Gastrocnemius medialis (tissue), 4 donors: ENCODE results near the gene CLDN20.

Experiments used
- POLR2A ChIP-seq, 2 donors: fragments of 450-650 bp; IDR thresholded peaks; one replicate each; pipeline ENCODE4 v1.6.1; 2017; ENCODE audit warnings: antibody characterized with exemption in 2 of 2, mild to moderate bottlenecking in 2 of 2, moderate library complexity in 2 of 2
- TF ChIP-seq, protein P1 (sequence below), 5 experiments: fragments of 450-650 bp in 3 of 5; fragments of 200-600 bp in 2 of 5; sonication (generic) in 2 of 5; IDR thresholded peaks in 4 of 5; conservative IDR thresholded peaks in 1 of 5; 1 replicate in 4 of 5; 2 replicates in 1 of 5; pipeline ENCODE4 v1.5.1; 2016 to 2019; ENCODE audit warnings: antibody characterized with exemption in 5 of 5, mild to moderate bottlenecking in 3 of 5, moderate library complexity in 3 of 5

DNA sequence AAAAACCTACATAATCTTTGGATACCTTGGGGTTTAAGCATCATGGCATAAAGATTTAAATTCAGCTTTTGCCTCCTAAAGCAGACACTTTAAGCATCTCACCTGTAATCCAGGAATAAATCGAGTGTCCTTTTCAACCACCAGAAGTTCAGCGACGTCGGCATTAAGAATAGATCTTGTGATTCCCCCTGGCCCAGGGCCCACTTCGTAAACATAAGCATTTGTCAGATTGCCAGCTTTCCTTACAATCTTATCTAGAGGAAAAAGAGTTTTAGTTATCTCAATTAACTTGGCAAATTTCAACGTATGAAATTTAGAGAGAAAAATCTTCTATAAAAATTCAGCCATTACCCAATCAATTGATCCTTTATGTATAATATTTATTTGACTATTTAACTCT lies 47.3 kb downstream of the CLDN20 start:
- TF ChIP-seq, protein P1, sequence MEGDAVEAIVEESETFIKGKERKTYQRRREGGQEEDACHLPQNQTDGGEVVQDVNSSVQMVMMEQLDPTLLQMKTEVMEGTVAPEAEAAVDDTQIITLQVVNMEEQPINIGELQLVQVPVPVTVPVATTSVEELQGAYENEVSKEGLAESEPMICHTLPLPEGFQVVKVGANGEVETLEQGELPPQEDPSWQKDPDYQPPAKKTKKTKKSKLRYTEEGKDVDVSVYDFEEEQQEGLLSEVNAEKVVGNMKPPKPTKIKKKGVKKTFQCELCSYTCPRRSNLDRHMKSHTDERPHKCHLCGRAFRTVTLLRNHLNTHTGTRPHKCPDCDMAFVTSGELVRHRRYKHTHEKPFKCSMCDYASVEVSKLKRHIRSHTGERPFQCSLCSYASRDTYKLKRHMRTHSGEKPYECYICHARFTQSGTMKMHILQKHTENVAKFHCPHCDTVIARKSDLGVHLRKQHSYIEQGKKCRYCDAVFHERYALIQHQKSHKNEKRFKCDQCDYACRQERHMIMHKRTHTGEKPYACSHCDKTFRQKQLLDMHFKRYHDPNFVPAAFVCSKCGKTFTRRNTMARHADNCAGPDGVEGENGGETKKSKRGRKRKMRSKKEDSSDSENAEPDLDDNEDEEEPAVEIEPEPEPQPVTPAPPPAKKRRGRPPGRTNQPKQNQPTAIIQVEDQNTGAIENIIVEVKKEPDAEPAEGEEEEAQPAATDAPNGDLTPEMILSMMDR (IDR thresholded peaks at IDR 0.05 in 4 of 5, conservative IDR thresholded peaks at IDR 0.05 in 1 of 5), result no peak
- no peak for TF ChIP-seq POLR2A (IDR thresholded peaks at IDR 0.05)
